GM12878 (cell line): ENCODE results near the gene NTN3. TPM values are rescaled to one million over a fixed set of nuclear protein-coding genes. Genes with fewer than 3 reads are reported as not detected.

Experiments
- ATAC-seq: fragments of 200-7000 bp; cut with Tn5 transposase; 3 replicates; pipeline ENCODE4 v1.9.1; 2020; ENCODE audit warnings: mild to moderate bottlenecking, moderate library complexity
- BruUV-seq: library from RNA; stranded (reverse); fragments of 400-500 nt; replicated peaks from 2 replicates; lab custom pipeline; 2021; lab: Mats Ljungman, UMichigan
- CTCF ChIA-PET: fragments of 300-600 bp; sonication (Branson Sonifier 250); formaldehyde crosslinking; extraction: SDS; loops from one replicate; lab custom pipeline; 2021; ENCODE audit warnings: inconsistent platforms; lab: Yijun Ruan, JAX
- POLR2A ChIA-PET: fragments of 350-600 bp; formaldehyde crosslinking; extraction: SDS; loops from one replicate; lab custom pipeline; 2021; ENCODE audit warnings: inconsistent platforms; lab: Charles Lee
- RAD21 ChIA-PET: fragments of 300-600 bp; sonication (Branson Sonifier 250); formaldehyde crosslinking; loops from one replicate; lab custom pipeline; 2023; ENCODE audit warnings: antibody characterized with exemption; ENCODE audit not compliant: unreplicated experiment; lab: Charles Lee
- SMC1A ChIA-PET: fragments of 300-600 bp; sonication (Branson Sonifier 250); formaldehyde crosslinking; loops from one replicate; lab custom pipeline; 2023; ENCODE audit not compliant: unreplicated experiment, uncharacterized antibody; lab: Charles Lee
- DNase-seq: peaks from one replicate; pipeline ENCODE4 v3.0.0-alpha.2; 2011; ENCODE audit warnings: low read depth, low spot score
- FAIRE-seq: peaks from 3 replicates; lab custom pipeline; 2011; peaks lifted over from hg19 to GRCh38; lab: Jason Lieb, UNC
- H2AFZ ChIP-seq: 2 replicates; pipeline ENCODE4 v1.6.0; 2011; ENCODE audit warnings: low read depth, low read length, control low read depth; ENCODE audit not compliant: control insufficient read depth
- H3K27ac ChIP-seq: 2 replicates; pipeline ENCODE4 v1.5.1; 2011; ENCODE audit warnings: control low read depth; ENCODE audit not compliant: control insufficient read depth, insufficient read depth
- H3K27me3 ChIP-seq, 2 experiments: replicated peaks in 1 of 2; 2 replicates each; pipeline versions ENCODE4 v1.6.0 to v1.6.1; 2011; ENCODE audit warnings: low read length in 1 of 2; ENCODE audit not compliant: control insufficient read depth in 2 of 2, insufficient read depth in 2 of 2
- H3K36me3 ChIP-seq, 2 experiments: 2 replicates each; pipeline ENCODE4 v1.5.1; 2011; ENCODE audit warnings: low read length in 1 of 2; ENCODE audit not compliant: control insufficient read depth in 2 of 2, insufficient read depth in 2 of 2
- H3K4me1 ChIP-seq: 2 replicates; pipeline ENCODE4 v1.6.1; 2011; ENCODE audit warnings: mild to moderate bottlenecking, low read length, moderate library complexity, mixed read lengths; ENCODE audit not compliant: control insufficient read depth, insufficient read depth
- H3K4me2 ChIP-seq: 2 replicates; pipeline ENCODE4 v1.6.0; 2011; ENCODE audit warnings: control low read depth; ENCODE audit not compliant: control insufficient read depth, insufficient read depth
- H3K4me3 ChIP-seq: fragments of 200-600 bp; sonication (generic); 2 replicates; pipeline ENCODE4 v1.5.1; 2016
- H3K79me2 ChIP-seq: 2 replicates; pipeline ENCODE4 v1.6.0; 2011; ENCODE audit warnings: low read length; ENCODE audit not compliant: control insufficient read depth, insufficient read depth
- H3K9ac ChIP-seq: 2 replicates; pipeline ENCODE4 v1.8.0; 2011; ENCODE audit warnings: low read length, control low read depth, mixed read lengths; ENCODE audit not compliant: control insufficient read depth, insufficient read depth
- H3K9me3 ChIP-seq: replicated peaks from 3 replicates; pipeline ENCODE4 v1.5.1; 2011; ENCODE audit warnings: mild to moderate bottlenecking, low read length; ENCODE audit not compliant: control insufficient read depth, insufficient read depth
- H4K20me1 ChIP-seq: 2 replicates; pipeline ENCODE4 v1.6.0; 2011; ENCODE audit not compliant: control insufficient read depth, insufficient read depth
- CREB1 ChIP-seq: IDR thresholded peaks from 2 replicates; pipeline ENCODE4 v1.6.1; 2012; ENCODE audit warnings: low read depth, mild to moderate bottlenecking, inconsistent platforms
- DPF2 ChIP-seq: fragments of 450-650 bp; IDR thresholded peaks from 2 replicates; pipeline ENCODE4 v1.6.1; 2017; ENCODE audit warnings: mild to moderate bottlenecking
- KDM1A ChIP-seq: fragments of 200-600 bp; sonication (generic); IDR thresholded peaks from 2 replicates; pipeline ENCODE4 v1.6.1; 2016; ENCODE audit warnings: borderline replicate concordance
- LARP7 ChIP-seq: fragments of 450-650 bp; IDR thresholded peaks from 2 replicates; pipeline ENCODE4 v1.6.1; 2017; ENCODE audit warnings: mild to moderate bottlenecking
- NBN ChIP-seq: fragments of 450-650 bp; IDR thresholded peaks from 2 replicates; pipeline ENCODE4 v1.6.1; 2016
- NFYB ChIP-seq: IDR thresholded peaks from 2 replicates; pipeline ENCODE4 v1.6.1; 2011; ENCODE audit warnings: low read depth, mild to moderate bottlenecking, low read length, improper control_type of control experiment, moderate library complexity; ENCODE audit not compliant: insufficient read depth
- POU2F2 ChIP-seq: IDR thresholded peaks from 3 replicates; pipeline ENCODE4 v1.6.1; 2011; ENCODE audit warnings: low read depth, mild to moderate bottlenecking, low read length, borderline replicate concordance
- RB1 ChIP-seq: fragments of 450-650 bp; formaldehyde crosslinking; IDR thresholded peaks from 2 replicates; pipeline ENCODE4 v1.6.1; 2017; ENCODE audit warnings: mild to moderate bottlenecking, borderline replicate concordance
- SIX5 ChIP-seq: IDR thresholded peaks from 2 replicates; pipeline ENCODE4 v1.6.1; 2011; ENCODE audit warnings: mild to moderate bottlenecking, low read depth, low read length, moderate library complexity; ENCODE audit not compliant: severe bottlenecking
- WGBS: methylation state at CpG from one replicate; pipeline ENCODE4 v1.1.6; 2016; ENCODE audit warnings: low lambda C conversion rate; ENCODE audit not compliant: insufficient replicate concordance, insufficient coverage; ENCODE audit errors: missing lambda C conversion rate; 5-methylcytosine and 5-hydroxymethylcytosine counted together
- in situ Hi-C: fragments of 300-500 bp; cut with MboI; formaldehyde crosslinking; loops from 9 replicates; pipeline ENCODE4 v1.14.3; 2018; ENCODE audit warnings: mixed read lengths
- intact Hi-C: fragments of 100-400 bp; cut with micrococcal nuclease; formaldehyde crosslinking; loops from one replicate; pipeline ENCODE4 v1.14.2; 2022; ENCODE audit not compliant: unreplicated experiment
- polyA plus RNA-seq, 11 experiments: library from polyadenylated mRNA; depleted of rRNA in 4 of 11; unstranded in 6 of 11; stranded (reverse) in 5 of 11; fragments of >200 nt; fragmentation: Nextera tagmentation in 4 of 11; fragmentation: Illumina TruSeq in 1 of 11; extraction: Ambion mirVana in 4 of 11; extraction: Trizol in 1 of 11; gene quantifications; 1 replicate in 1 of 11; 2 replicates in 10 of 11; pipeline versions ENCODE4 v1.2.1 to v1.2.3, GENCODE V29; 2011 to 2016; ENCODE audit warnings: inconsistent platforms in 2 of 11, missing spikeins in 2 of 11, low read depth in 1 of 11
- total RNA-seq, 4 experiments: library from RNA; depleted of rRNA in 3 of 4; stranded (reverse); fragments of >200 nt in 3 of 4; fragmentation: Illumina TruSeq in 1 of 4; extraction: Trizol in 1 of 4; gene quantifications; 2 replicates each; pipeline versions ENCODE4 v1.2.1 to v1.2.3, GENCODE V29; 2013 to 2021
- TF ChIP-seq, protein P1 (sequence below): fragments of 450-650 bp; IDR thresholded peaks from 2 replicates; pipeline ENCODE4 v1.6.1; 2016; ENCODE audit warnings: mild to moderate bottlenecking
- TF ChIP-seq, protein P2 (sequence below): IDR thresholded peaks from 2 replicates; pipeline ENCODE4 v1.6.1; 2011; ENCODE audit warnings: low read depth, mild to moderate bottlenecking, low read length, moderate library complexity, borderline replicate concordance; ENCODE audit errors: extremely low read depth

NTN3 gene
- total and polyA plus RNA-seq, 10 of the 15 experiments (the other 5 are each of a cell fraction or from before 2014, with no cell fraction given) = 0.04 TPM; not detected in 9

DNA sequence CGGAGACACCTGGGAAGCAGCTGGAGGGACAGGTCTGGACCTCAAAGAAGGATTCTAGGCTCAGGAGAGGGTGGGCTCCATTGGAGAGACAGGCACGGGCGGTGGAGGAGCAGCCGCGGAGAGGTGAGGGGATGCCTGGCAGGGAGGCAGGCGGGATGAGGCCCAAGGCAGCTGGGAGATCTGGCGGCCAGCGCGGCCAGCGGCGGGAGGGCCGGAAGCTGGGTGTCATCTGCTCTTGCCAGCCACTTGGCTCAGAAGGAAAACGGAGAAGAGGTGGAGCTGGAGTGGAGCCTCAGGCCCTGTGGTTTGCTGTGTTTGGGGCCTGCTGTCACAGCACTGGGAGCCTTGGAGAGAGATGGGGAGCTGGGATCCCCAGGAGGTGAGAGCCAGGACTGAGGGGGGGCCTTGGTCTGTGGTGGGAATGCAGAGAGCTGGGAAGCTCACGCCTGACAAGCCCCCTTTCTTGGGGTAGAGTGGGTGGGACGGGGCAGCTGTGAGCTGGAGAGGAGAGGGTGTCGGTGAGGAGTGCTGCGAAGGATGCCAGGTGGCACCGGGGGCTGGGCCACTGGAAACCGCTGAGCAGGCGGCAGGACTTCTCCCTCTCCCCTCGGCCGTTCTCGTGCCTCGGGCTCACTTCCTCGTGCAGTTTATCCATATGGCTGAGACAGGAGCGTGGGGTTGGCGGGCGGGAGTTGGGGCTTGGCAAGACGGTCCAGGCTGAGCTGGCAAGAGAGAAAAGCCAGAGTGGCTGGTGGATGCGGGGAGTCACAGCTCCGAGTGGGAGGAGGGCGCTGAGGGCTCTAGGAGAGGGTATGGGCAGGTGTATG lies 11.8 kb downstream of the NTN3 start (continued):
- no peak for TF ChIP-seq POU2F2
- TF ChIP-seq KDM1A = no peak
- TF ChIP-seq LARP7 = no peak
- TF ChIP-seq NBN = no peak
- no peak for TF ChIP-seq DPF2
- TF ChIP-seq, all 136 proteins: peak for 0

DNA sequence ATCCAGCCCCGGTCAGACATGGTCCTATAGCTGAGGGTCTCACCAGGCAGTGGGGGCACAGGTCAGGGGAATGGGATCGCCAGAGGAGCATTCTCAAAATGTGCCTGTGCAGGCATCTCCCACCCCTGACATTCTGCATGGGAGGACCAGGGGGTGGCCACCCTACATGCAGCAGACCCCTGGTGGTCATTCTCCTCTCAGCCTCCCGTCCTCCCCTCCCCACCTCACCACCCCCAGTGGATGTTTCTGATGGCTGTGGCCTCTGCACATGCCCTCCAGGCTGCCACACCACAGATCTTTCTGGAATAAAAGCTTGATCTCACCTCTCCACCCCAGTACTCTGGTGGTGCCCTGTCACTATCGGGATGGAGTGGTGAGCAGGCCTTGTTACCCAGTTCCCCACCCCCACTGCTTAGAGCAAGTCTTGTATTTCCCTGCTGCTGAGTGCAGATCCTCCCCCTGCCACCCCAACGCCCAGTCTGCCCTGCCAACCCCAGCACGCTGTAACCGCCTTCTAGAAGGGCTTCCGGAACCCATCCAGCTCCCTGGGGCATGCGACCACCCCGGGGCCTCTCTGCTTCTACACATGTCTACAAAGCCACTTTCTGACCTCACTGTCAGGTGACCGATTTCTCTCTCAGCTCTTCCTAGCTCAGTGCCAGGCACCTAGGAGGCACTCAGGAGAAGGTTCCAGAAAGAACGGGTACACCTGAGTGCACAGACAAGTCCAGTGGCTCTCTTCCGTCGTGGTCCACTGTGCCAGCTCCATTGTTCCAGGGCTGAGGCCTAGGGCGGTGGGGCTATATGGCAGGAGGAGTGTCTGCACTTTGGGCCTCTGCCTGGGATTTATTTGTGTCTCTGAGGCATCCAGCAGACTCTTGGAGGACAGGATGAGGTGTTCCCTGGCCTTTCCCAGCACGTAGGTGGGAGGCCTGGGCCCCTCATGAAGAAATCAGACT lies 13.1 kb downstream of the NTN3 start:
- Histone ChIP-seq H3K36me3 (no peaks in the 10 kb centered on the region), H3K9me3 (no peaks in the 10 kb centered on the region), H3K9ac (no peak overlapping the region), H3K79me2 (no peaks in the 10 kb centered on the region), H3K27ac (no peak overlapping the region)
- SMC1A ChIA-PET = no interaction called here
- no peak for FAIRE-seq
- no TSS peak for BruUV-seq
- DNase-seq = no peak
- no peak for ATAC-seq
- intact Hi-C loops = no loop called here
- in situ Hi-C loops = no loop called here
- TF ChIP-seq CREB1 = no peak
- TF ChIP-seq, protein P1, sequence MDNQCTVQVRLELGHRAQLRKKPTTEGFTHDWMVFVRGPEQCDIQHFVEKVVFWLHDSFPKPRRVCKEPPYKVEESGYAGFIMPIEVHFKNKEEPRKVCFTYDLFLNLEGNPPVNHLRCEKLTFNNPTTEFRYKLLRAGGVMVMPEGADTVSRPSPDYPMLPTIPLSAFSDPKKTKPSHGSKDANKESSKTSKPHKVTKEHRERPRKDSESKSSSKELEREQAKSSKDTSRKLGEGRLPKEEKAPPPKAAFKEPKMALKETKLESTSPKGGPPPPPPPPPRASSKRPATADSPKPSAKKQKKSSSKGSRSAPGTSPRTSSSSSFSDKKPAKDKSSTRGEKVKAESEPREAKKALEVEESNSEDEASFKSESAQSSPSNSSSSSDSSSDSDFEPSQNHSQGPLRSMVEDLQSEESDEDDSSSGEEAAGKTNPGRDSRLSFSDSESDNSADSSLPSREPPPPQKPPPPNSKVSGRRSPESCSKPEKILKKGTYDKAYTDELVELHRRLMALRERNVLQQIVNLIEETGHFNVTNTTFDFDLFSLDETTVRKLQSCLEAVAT = no peak
- no peak for TF ChIP-seq RB1
- no peak for TF ChIP-seq SIX5
- TF ChIP-seq NFYB = no peak
- TF ChIP-seq, protein P2, sequence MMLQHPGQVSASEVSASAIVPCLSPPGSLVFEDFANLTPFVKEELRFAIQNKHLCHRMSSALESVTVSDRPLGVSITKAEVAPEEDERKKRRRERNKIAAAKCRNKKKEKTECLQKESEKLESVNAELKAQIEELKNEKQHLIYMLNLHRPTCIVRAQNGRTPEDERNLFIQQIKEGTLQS = no peak
- TF ChIP-seq, all 136 proteins: peak for 0
- CTCF ChIA-PET = interaction anchor here (1.5 kb wide), 2 partner anchors 15 to 18 kb away, joined by 4 to 5 read pairs; no protein-coding TSS in a partner anchor
- RAD21 ChIA-PET = interaction anchor here (3.8 kb wide), 1 partner anchor 54 kb away, joined by 21 read pairs; the partner anchor contains the start of gene CCNF
- Histone ChIP-seq H3K27me3 (no peaks in the 10 kb centered on the region), H2AFZ (no peak overlapping the region), H4K20me1 (no peaks in the 10 kb centered on the region), H3K4me2 (no peak overlapping the region), H3K4me1 (peaks cover 16% of the 10 kb centered on the region), H3K4me3 (no peak overlapping the region)
- POLR2A ChIA-PET = interaction anchor here (3.4 kb wide), 1 partner anchor 54 kb away, joined by 10 read pairs; the partner anchor contains the start of gene CCNF
- WGBS = 83% methylated on average over 13 of the region's 16 CpGs
